ENCODE results near the gene TRPM6.

DNA sequence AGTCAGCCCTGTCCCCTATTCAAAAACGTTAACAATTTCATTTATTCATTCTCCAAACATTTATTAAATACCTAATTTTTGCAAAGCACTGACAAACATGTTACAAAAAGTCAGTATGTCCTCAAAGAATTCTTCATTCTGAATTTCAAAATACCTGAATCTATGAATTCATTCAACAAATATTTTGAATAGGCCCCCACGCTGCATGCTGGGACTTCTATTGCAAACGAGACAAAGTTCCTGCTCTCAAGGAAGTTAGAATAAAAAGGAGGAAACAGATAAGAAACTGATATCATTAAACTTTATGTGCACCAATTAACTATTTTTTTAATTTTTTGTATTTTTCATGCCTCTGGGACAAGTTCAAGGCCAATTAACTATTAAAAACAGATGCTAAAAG, 26.6 kb downstream of the TRPM6 start:
- TF ChIP-seq, protein P1, sequence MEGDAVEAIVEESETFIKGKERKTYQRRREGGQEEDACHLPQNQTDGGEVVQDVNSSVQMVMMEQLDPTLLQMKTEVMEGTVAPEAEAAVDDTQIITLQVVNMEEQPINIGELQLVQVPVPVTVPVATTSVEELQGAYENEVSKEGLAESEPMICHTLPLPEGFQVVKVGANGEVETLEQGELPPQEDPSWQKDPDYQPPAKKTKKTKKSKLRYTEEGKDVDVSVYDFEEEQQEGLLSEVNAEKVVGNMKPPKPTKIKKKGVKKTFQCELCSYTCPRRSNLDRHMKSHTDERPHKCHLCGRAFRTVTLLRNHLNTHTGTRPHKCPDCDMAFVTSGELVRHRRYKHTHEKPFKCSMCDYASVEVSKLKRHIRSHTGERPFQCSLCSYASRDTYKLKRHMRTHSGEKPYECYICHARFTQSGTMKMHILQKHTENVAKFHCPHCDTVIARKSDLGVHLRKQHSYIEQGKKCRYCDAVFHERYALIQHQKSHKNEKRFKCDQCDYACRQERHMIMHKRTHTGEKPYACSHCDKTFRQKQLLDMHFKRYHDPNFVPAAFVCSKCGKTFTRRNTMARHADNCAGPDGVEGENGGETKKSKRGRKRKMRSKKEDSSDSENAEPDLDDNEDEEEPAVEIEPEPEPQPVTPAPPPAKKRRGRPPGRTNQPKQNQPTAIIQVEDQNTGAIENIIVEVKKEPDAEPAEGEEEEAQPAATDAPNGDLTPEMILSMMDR (conservative IDR thresholded peaks at IDR 0.05): no peak
- no peak for TF ChIP-seq ZFX (IDR thresholded peaks at IDR 0.05)
